Epidermal melanocyte (primary cell): Measurements from ENCODE around the gene KXD1.
A peak's percentile ranks its signal among the peaks of the same experiment; 100 is the strongest.
"Not testable (repeated sequence)": the region's sequence is repeated elsewhere in the genome, so short reads cannot be mapped to it uniquely, and the experiment has no call there.

Experiments
- DNase-seq: peaks from one replicate; pipeline ENCODE4 v3.0.0; 2011; ENCODE audit warnings: low spot score; ENCODE audit not compliant: insufficient read length

Gene KXD1, protein sequence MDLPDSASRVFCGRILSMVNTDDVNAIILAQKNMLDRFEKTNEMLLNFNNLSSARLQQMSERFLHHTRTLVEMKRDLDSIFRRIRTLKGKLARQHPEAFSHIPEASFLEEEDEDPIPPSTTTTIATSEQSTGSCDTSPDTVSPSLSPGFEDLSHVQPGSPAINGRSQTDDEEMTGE

DNA sequence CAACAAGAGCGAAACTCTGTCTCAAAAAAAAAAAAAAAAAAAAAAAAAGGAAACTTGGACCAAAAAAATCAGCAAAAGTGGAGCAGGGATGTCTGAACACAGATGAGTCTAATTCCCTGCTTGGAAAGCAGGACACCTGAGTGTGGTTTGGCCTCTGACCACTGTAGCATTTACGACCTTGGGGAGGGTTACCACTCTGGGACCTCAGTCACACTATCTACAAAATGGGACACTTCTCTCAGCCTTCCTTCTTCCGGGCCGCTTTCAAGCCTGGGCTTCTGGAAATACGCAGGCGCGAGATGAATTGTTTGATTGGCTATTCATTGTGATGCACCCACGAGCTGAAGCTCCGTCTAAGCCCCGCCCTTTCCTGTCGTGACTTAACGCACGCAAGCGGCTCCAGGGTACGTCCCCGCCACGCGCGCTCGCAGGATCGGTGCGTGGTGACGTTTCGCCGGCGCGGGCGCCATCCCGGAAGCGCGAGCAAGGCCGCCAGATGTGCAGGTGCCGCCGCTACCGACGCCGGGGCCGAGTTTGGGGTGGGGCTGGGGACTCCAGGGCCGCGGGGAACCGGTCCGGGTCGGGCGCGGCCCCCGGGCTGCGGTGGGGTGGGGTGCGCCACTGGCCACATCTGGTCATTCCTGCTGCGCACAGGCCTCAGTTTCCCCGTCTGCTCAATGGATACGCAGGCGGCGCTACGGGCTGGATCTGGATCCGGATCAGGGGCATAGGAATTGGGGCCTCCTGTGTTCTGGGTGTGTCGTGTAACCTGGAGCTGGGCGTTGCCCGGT lies at the start of gene KXD1:
KXD1 (plus strand) TSS at position 460 of the 791 bp plus-strand sequence. CDS start 4,187 bp downstream, outside the sequence.
- peak; percentile 98 for DNase-seq

DNA sequence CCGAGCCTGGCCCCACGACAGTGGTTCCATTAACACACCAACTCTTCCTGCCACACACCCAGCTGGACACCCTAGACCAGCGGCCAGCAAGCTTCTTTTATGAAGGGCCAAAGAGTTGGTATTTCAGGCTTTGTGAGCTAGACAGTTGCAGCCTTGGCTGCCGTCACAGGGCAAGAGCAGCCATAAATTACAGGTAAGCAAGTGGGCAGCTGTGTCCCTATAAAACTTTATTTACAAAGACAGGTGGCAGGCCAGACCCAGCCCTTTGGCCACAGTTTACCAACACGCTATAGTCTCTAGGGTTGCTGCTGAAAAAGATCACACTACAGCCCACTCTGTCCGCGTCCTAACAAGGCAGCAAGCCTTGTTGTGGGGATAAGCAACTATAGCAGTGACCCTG lies 49.1 kb upstream of the KXD1 start:
- DNase-seq = no peak

DNA sequence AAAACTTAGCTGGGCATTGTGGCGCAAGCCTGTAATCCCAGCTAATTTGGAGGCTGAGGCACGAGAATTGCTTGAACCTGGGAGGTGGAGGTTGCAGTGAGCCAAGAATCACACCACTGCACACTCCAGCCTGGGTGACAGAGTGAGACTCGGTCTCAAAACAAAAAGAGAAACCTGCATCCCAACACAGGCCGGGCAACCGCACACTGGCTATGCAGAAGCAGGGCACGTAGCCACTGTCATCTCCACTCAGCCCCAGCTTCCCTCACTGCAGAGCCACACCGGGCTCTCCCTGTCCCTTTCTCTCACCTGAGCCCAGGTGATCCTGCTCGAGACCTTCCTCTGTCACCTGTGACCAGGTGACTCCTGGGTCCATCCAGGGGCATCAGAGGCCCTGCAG lies 47.5 kb upstream of the KXD1 start:
- no peak for DNase-seq

DNA sequence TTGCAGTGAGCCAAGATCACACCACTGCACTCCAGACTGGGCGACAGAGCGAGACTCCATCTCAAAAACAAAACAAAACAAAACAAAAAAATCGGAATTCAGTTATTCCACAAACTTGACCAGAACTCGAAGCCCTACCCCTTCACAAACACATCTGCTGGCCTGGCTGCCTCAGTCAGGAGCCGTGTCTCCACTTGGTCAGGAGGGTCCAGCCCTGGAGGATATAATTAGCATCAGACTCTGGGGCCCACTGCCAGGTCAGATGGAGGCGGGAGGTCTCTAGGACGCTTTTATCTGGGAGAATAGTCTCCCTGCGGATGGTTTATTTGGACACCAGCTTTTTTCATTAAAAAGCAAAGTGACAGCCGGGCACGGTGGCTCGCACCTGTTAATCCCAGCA lies 43.8 kb upstream of the KXD1 start:
- no peak for DNase-seq

DNA sequence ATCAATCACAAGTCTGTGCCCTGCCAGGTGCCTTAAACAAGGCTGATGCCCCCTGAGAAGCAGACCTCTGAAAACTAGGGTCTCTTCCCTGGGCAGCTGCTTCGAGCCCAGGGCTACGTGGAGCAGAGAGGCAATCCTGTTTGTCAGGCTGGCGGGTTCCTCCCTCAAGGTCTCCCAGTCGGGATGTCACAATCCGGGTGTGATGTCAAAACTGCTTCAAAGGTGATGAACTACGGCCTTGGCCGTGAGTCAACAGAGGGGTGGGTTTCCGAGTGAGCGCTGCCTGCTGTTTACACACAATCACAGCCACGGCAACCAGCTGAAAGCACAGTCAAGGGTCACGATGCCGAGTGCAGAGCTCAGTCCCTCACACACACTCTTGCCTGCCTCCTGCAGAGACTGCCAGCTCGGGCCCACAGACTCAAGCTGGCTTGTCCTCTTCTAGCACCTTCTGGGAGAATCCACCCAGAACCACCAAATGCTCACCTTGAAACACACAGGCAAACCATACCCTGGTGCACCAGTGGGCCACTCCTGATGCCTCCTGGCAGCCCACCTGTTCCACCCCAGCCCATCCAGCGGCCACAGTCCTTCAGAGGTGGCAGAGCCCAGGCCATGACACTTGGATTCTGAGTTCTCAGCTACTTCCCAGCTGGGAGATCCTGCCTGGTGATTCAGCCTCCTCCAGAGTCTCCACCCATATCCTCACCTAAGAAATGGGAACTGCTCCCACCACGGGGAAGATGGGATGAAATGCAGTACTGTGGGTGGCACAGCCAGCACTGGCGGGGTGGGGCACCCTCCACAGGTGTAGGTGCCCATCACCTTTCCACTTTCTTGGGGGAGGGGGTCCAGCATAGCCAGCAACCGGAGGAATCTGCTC lies 42.6 kb upstream of the KXD1 start:
- no peak for DNase-seq

DNA sequence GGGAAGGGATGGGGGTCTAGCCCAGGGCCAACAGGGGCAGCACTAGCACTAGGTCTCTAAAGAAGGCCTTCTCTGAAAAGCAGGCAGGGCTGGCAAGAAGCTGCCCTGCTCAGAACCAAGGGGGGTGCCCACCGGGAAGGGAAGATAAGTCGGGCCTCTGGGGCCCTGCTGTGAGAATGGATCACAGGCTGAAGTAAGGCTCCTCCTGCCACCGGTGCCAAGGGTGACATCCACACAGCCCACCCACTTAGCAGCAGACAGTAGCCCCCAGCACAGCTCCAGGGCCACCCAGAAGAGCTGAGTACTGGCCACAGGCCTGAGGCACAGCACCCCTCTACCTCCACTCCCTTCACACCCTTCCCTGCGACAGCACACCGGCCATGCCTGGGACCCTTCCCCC lies 41.7 kb upstream of the KXD1 start:
- no peak for DNase-seq

DNA sequence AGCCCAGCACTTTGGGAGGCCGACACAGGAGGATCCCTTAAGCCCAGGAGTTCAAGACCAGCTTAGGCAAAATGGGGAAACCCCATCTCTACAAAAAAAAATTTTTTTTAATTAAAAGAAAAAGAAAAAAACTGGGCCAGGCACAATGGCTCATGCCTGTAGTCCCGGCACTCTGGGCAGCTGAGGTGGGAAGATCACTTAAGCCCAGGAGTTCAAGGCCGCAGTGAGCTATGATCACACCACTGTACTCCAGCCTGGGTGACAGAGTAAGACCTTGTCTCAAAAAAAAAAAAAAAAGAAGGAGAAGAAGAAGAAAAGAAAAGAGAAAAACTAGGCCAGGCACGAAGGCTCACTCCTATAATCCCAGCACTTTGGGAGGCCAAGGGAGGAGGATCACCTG lies 40.1 kb upstream of the KXD1 start:
- DNase-seq = no peak

DNA sequence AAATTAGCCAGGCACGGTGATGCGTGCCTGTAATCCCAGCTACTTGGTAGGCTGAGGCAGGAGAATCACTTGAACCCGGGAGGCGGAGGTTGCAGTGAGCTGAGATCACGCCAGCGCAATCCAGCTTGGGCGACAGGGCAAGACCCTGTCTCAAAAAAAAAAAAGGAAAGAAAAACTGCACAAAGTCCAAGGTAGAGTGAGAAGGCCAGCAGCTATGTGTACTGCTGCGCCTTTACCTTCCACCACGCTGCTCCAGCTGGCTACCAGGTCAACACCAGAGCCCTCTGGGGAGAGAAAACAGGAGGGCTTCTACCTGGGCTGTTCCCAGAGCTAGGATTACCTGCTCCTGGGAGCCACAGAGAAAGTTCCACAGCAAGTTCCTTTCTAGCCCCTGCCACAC lies 39.0 kb upstream of the KXD1 start:
- DNase-seq = no peak

DNA sequence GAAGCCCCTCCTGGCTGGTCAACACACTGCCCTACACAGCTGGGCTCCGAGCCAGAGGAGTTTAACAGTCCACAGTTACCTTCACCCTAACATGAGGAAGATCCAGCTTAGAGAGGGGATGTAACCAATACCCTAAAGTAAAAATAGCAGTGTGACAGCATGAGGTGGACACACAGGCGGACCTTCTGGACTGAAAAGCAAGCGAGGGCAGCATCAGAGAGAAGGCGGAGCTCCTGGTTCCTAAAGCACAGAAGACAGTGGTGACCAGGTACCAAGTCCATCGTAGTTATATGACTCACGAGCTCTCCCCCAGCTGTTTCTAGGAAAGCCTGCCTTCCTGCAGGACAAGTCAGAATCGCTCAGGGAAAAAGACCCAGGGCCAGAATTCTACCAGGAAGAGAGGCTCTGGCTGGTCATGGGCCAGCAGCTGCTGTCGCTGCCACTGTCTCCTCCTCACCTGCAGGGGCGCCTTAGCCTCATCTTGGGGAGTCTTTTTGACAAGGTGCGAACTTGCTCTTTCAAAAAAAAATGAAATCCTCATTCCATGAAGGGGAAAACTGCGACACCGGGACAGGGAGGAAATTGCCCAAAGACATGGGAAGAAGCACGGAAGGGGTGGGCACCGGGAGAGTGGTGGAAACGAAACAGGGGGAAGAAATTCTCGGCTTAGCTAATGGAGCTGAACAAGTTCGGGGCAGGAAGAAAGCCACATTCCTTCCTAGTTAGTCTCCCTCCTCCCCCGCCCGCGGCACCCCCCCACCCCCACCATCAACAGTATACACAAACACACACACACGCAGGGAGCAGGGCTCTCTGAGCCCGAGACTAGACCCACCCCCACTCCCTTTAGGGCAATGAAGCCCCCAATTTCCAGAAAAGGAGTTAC lies 37.5 kb upstream of the KXD1 start:
- no peak for DNase-seq

DNA sequence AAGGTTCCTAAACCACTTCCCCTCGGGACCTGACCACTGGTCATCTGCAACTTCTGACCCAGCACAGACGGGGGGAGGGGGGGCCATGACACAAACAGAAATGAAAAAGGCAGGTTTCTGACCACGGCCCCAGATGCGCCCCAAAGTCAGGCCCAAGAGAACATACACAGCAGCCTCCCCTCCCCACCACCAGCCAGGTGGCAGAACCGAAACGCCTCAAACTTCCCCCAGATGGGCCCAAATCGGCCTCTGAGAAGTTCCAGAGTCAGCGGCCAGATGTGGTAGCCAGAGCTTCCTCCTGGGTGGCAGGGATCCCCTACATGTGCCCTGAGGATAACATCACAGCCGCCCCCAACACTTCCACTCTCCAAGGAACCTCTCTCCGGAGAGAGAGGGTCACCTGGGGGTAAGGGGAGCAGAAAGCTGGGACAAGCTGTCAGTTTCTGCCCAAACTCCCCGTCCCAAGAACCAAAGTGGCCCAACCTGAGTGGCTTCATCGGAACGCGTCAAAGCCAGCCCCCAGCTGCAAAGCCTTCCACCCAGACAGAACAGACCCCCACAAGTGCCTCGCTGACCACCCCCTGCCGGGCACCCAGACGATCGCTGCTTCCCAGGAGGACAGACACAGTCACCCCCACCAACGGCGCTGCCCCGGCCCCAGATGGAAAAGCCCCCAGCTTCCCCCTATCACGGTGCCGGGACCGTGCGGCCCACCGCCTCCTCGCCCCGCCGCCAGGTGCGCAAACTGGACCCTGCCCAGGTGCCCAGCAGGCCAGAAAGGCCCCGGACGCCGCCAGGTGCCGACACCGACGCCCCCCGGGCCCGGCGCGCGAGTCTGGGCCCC lies 36.6 kb upstream of the KXD1 start:
- no peak for DNase-seq

DNA sequence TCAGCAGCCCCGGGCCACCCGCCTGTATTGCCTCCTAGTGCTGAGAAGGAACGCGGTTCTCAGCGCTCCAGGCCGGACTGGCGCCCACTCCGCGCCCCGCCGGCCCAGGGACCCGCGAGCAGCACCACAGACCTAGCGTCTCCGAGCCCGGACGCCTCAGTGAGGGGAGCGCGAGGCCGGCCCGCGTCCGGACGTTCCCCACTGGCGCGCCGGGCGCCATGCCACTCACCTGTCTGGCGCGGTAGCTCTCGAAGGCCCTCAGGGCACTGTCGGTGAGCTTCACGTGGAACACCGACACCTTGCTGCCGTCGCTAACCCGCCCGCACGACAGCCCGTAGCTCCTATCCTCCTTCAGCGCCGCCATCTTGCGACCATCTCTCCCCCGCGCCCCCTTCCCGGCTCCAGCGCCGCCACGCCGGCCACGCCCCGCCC lies 36.0 kb upstream of the KXD1 start, which contains the start of gene ELL:
ELL (minus strand) TSS at position 379 of the 432 bp plus-strand sequence; CDS start at position 364, 15 bp downstream.
- no peak for DNase-seq

DNA sequence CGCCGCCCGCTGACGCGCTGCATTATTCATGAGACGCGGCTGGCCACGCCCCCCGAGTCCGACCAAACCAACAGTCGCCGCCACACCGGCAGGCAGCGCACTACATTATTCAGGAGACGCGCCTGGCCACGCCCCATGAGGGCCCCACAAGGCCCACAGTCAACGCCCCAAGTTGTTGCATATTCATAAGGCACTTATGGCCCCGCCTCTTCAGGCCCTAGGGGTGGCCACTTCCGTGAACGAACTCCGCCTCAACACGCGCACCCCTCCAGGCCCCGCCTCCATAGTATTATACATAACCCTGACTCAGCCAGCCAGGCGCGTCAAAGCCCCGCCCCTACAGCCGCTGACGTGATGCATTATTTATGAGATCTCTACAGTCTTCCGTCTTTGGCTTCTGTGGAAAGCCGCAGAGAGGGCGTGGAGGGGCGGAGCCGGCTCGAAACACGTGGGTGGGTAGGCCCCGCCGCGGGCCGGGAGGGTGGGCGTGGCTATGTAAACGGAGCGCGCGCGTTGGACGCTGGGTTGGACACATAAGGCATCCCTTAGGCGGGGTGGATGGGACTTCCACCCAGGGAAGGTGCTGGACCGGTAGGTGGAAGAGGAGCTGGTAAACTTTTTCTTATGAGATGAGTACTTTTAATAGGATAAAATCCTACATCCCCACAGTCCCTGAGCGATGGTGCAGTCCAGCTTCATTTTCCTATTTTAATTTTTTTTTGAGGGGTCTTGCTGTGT lies 35.4 kb upstream of the KXD1 start:
- peak; percentile 98 for DNase-seq

DNA sequence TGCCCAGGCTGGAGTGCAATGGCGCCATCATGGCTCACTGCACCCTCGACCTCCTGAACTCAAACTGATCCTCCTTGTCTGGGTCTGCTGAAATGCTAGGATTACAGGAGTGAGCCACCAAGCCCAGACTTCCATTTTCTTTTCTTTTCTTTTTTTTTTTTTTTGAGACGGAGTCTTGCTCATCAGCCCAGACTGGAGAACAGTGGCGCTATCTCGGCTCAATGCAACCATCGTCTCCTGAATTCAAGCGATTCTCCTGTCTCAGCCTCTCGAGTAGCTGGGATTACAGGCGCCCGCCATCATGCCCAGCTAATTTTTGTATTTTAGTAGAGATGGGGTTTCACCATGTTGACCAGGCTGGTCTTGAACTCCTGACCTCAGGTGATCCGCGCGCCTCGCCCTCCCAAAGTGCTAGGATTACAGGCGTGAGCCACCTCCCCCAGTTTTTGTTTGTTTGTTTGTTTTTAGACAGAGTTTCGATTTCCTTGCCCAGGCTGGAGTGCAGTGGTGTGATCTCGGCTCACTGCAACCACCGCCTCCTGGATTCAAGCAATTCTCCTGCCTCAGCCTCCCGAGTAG lies 34.7 kb upstream of the KXD1 start:
- DNase-seq = not testable (repeated sequence)

DNA sequence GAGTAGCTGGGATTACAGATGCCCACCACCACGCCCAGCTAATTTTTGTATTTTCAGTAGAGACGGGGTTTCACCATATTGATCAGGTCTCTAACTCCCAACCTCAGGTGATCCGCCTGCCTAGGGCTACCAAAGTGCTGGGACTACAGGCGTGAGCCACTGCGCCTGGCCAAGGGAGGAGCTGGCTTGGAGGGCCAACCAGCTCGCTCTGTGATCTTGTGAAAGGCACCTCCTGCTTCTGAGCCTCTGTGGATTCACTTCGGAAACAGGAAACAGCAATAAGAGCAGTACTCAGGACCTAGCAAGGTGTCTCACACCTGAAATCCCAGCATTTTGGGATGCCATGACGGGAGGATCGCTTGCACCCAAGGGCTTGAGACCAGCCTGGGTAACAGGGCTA lies 33.8 kb upstream of the KXD1 start:
- DNase-seq = no peak

DNA sequence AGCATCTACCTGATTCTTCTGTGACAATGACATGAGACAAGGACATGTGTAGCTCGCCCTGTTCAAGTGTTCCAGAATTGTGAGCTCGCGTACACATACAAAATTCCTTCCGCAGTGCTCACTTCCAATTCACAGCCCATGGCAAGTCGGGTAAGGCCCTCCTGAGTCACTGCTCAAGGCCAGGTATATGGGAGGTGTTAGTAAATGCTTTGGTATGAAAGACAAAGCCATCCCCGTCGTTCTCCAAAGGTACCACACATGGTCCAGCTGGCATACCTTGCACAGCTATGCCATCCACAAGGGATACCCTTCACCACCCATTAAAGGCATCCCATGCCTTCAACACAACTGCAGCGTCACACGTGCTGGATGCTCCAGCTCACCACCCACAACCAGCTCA lies 31.4 kb upstream of the KXD1 start:
- no peak for DNase-seq

DNA sequence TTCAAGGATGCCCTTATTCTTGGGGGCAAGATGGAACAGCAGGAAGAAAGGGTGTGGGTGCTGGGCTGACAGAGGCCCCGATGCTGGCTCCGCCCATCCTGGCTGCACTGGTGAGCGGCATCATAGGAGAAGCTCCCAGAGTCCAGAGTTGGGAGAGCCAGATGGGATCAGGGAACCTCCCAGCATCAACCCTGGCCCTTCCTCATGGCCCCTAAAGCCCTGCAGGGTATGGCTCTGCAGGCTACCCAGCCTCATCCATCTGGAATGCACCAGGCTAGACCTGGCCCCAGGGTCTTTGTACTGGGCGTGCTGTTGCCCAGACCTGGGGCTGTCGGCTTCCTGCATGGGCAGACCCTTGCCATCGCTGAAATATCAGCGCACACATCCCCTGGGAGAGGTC lies 27.9 kb upstream of the KXD1 start:
- no peak for DNase-seq

DNA sequence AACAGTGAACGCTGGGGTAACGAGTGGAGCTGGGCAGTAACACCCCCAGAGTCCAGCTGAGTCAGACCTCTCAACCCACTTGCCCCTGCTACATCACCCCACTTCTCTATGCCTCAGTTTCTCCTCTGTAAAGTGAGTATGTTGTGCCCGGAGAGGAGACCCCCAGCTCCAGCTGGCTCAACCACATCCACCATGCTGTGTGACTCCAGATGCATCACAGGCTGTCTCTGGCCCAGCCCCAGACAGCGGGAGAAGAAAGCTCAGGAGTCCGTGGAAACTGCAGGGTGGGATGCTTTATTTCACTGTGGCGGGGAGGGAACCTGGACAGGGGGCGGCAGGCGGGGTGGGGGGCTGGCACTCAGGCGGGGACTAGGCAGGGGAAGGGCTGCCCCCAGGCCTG lies 26.2 kb upstream of the KXD1 start:
- no peak for DNase-seq

DNA sequence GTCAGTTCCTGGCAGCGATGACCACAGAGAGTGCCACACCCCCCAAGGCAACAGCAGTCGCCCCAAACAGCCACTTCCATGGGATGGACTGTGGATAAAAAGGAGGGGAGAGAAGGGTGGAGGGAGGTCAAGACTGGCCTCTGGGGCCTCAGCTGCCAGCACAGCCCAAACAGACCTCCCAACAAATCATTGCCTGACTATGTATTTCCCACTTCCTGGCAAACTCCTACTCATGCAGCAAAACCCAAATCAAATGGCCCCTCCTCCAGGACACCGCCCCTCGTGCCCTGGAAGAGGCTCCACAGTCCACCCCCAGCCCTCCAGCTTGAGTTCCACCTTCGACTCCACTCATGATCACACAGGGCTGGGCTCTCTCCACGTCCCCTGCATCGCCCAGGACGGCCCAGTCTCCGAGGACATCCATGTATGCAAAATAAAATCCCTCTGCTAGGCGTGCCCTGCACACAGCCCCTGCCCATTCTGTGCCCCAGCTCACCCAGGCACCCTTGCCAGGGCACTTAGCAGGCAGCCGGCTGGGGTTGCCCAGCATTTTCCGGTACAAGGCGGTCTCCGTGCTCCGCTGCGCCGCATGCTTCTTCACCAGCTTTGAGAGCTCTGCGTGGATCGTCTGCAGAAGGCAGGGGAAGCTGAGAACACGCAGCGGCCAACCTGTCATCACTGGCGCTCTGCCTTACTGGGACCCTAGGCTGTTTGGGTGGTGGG lies 25.3 kb upstream of the KXD1 start:
- no peak for DNase-seq
